Urinary bladder (tissue), 4 donors: ENCODE measurements around the gene SLC4A5. TPM values are rescaled to one million over a fixed set of nuclear protein-coding genes. Genes with fewer than 3 reads are reported as not detected.

ENCODE experiments used
- DNase-seq: peaks from one replicate; pipeline ENCODE4 v3.0.0-alpha.2; 2015; ENCODE audit errors: extremely low spot score
- H3K27ac ChIP-seq: one replicate; pipeline ENCODE4 v1.5.1; 2013; ENCODE audit warnings: low read depth, mild to moderate bottlenecking, moderate library complexity
- H3K36me3 ChIP-seq: one replicate; pipeline ENCODE4 v1.6.1; 2013; ENCODE audit warnings: mild to moderate bottlenecking, moderate library complexity; ENCODE audit not compliant: insufficient read depth
- H3K4me1 ChIP-seq: one replicate; pipeline ENCODE4 v1.6.1; 2013; ENCODE audit warnings: mild to moderate bottlenecking, moderate library complexity; ENCODE audit not compliant: insufficient read depth
- H3K4me3 ChIP-seq: one replicate; pipeline ENCODE4 v1.5.1; 2013; ENCODE audit warnings: low read depth, low read length
- WGBS: extraction: QIAGEN DNeasy Blood & Tissue Kit; methylation state at CpG from one replicate; pipeline ENCODE4 v1.1.7; 2013; 5-methylcytosine and 5-hydroxymethylcytosine counted together
- polyA plus RNA-seq: library from polyadenylated mRNA; stranded (reverse); fragments of 200-250 nt; gene quantifications from one replicate; pipeline ENCODE4 v1.2.3, GENCODE V29; 2013
- total RNA-seq: library from RNA; depleted of rRNA; stranded (reverse); fragments of >200 nt; gene quantifications from one replicate; pipeline ENCODE4 v1.2.3, GENCODE V29; 2014
- donor health status: healthy with polysubstance abuse.
- donor health status: healthy.

Gene SLC4A5
- total and polyA plus RNA-seq, 2 donors = 0.92 to 3.8 TPM

DNA sequence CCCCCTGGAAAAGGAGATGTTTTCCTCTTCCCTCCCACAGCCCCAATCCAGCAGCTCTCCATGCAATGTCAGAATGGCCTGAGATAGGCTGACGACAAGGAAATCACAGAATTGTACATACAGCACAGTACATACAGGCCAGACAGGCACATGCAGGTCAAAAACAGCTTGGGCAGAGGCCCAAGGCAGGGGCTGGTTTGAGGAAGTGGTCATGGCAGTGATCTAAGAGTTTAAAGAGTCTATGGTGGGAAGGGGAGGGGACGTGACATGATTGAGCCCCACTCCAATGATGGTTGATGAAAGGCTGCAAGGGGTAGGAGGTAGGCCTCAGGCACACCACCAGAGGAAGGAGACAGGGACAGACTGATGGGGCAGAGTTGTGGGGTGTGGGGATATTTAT, 32.6 kb upstream of the SLC4A5 start:
- no peak for DNase-seq
- H3K4me1 ChIP-seq = no peaks in the 10 kb centered on the region
- H3K27ac ChIP-seq = no peak overlapping the region
- H3K4me3 ChIP-seq = no peak overlapping the region
- WGBS = 92% methylated on average over 2 of the region's 2 CpGs
- peaks cover 2% of the 10 kb centered on the region for H3K36me3 ChIP-seq

DNA sequence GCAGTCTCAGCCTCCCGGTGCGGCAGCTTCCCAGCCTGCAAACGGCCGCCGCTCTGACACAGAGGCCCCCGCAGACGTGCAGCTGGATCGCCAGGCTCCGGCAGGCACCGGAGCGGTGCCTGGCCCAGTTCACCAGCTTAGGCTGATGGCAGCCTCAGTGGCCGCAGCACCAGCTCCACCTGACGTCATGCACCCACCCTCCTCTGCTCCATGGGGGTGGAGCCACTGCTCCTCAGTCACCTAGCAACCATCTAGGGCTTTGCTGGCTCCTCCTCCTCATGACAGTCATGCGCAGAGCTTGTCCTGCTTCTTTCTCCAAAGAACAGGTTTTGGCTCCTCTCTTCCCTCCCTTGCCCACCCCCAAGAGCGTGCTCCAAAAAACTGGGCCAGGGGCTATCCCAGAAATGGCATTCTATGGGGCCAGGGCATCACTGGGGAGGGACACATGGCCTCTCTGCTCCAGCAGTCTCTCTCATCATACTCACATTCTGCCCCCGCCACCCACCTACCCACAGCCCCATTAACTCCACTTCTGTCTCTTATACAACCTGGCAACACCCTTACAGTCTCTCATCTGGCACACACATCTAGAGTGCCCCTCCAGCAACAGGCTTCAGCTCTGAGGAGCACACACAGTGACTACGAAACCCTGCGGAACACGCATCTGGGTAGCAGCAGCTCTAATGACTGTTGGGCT, 31.4 kb upstream of the SLC4A5 start:
- peak; percentile 53 for DNase-seq
- Histone ChIP-seq H3K4me3 (no peak overlapping the region), H3K27ac (no peak overlapping the region), H3K4me1 (no peaks in the 10 kb centered on the region), H3K36me3 (peaks cover 4% of the 10 kb centered on the region)
- 34% methylated on average over 19 of the region's 19 CpGs for WGBS

DNA sequence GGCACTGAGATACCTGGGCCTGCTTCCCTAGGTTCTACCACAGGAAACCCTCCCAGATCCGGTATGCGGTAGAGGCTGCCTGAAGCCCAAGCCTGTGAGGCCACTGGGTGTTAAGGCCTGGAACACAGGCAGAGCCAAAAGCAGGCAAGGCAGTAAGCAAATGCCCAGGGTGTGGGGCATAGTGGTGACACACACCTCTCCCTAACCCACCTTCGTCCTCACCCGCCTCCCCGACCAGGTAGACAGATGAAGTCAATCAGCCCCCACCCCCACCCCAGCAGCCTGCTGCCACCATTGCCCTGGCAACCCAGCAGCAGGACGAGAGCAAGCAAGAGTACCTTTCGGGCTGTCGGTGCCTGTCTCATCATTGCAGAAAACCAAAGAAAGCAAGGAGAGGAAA, 30.8 kb upstream of the SLC4A5 start:
- H3K27ac ChIP-seq = no peak overlapping the region
- 63% methylated on average over 8 of the region's 8 CpGs for whole genome bisulfite sequencing
- no peak for DNase-seq
- peaks cover 4% of the 10 kb centered on the region for H3K36me3 ChIP-seq
- H3K4me3 ChIP-seq = no peak overlapping the region
- H3K4me1 ChIP-seq = no peaks in the 10 kb centered on the region

DNA sequence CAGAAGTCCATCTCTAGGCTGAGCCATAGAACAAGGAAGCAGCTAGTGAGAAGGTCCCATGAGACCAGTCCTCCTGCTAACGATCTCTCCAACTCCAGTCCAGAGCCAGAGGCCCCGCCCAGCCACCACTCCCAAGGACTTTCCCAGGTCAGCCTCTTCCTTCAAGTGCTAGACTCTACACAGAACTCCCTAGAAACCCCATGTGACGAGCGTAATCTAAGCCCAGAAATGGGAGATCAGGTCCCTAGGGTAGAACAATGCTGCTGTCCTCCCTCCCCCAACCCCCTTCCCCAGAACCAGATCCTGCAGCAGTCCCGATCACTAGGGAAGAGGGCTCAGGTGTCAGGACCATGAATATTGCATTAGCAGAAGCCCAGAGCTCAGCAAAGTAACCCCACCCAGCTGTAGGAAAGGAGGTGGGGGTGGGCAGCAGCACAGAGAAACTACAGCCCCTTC, 30.0 kb upstream of the SLC4A5 start:
- DNase-seq = no peak

DNA sequence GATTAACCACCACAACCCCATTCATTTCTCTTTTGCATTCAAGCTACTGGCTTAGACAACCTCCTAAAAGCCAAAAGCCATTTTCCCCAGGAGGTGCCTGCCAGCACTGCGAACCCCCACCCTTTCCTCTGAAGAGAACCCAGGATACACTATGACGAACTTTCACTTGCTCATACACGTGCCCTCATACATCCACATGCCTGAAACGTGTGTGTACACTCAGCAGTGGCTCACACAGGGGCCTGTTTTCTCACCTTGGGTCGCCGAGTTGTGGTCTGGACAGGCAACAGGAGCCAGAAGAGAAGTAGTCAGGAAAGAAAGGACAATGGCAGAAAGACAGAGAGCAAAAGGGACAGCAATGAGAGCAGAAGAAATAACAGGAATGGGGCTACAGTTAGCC, 29.5 kb upstream of the SLC4A5 start:
- no peak for DNase-seq
- H3K36me3 ChIP-seq = peaks cover 6% of the 10 kb centered on the region
- no peak overlapping the region for H3K4me3 ChIP-seq
- 91% methylated on average over 6 of the region's 6 CpGs for whole genome bisulfite sequencing
- H3K27ac ChIP-seq = no peak overlapping the region
- no peaks in the 10 kb centered on the region for H3K4me1 ChIP-seq

More for the DNA sequence above, 30.0 kb upstream of the SLC4A5 start:
- Histone ChIP-seq H3K36me3 (peaks cover 6% of the 10 kb centered on the region), H3K27ac (no peak overlapping the region), H3K4me1 (no peaks in the 10 kb centered on the region), H3K4me3 (no peak overlapping the region)
- WGBS = 78% methylated on average over 5 of the region's 5 CpGs

DNA sequence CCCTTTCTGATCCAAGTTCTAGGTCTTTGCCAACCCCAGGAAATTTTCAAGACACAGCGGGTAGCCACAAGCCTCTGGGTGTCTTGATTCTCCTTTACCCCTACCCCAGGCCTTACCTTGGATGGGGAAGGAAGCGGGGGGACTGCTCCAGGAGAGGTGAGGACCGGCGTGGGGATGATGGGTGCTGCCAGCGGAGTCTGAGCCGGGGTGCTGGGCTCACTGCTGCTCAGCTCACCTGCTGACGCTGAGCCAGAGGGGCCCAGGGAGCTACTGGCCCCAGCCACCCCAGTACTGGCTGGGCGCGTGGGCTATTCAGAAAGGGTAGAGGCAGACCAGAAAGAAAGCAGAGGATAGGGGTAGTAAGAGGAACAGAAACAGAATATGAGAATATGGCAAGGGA, 28.2 kb upstream of the SLC4A5 start:
- WGBS = 97% methylated on average over 9 of the region's 9 CpGs
- peaks cover 9% of the 10 kb centered on the region for H3K36me3 ChIP-seq
- no peak overlapping the region for H3K4me3 ChIP-seq
- no peak for DNase-seq
- H3K4me1 ChIP-seq = no peaks in the 10 kb centered on the region
- H3K27ac ChIP-seq = no peak overlapping the region

DNA sequence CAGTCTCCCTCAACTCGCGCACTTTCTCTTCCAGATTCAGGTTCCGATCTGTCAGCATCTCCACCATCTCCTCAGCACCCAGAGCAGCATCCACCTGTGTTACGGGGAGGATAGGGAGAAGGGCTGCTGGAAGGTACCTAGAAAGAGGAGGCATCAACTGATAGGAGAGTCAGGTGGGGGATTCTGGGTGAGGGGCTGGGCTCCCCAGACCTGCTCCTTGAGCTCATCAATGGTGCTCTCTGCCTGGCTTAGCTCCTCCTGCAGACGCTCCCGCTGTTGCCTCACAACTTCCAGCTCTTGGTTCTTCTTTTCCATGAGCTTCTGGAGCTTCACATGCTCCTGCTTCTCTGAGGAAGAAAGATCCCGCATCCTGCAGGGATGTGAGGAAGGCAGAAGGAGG, 26.8 kb upstream of the SLC4A5 start:
- whole genome bisulfite sequencing = 96% methylated on average over 7 of the region's 7 CpGs
- H3K36me3 ChIP-seq = peaks cover 9% of the 10 kb centered on the region
- no peak overlapping the region for H3K27ac ChIP-seq
- no peak overlapping the region for H3K4me3 ChIP-seq
- no peaks in the 10 kb centered on the region for H3K4me1 ChIP-seq
- no peak for DNase-seq

DNA sequence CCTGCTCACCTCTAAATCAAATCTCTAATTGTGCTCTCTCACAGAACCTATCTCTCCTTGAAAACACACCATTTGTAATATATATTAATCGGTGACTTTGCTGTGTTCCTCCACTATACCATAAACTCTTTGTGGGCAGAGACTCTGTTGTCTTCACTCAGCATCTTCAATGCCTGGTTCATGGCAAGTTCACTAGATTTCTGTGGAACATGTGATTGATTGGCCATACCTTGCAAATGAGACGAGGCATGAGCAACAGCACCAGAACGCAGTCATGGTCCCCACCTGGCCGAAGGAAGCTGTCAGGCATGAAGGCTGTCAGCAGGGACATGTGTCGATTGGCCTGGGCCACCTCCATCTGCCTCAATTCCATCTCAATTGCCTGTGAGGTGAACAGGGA, 25.3 kb upstream of the SLC4A5 start:
- WGBS = 96% methylated on average over 5 of the region's 5 CpGs
- Histone ChIP-seq H3K27ac (no peak overlapping the region), H3K4me3 (no peak overlapping the region), H3K4me1 (no peaks in the 10 kb centered on the region), H3K36me3 (peaks cover 9% of the 10 kb centered on the region)
- no peak for DNase-seq

DNA sequence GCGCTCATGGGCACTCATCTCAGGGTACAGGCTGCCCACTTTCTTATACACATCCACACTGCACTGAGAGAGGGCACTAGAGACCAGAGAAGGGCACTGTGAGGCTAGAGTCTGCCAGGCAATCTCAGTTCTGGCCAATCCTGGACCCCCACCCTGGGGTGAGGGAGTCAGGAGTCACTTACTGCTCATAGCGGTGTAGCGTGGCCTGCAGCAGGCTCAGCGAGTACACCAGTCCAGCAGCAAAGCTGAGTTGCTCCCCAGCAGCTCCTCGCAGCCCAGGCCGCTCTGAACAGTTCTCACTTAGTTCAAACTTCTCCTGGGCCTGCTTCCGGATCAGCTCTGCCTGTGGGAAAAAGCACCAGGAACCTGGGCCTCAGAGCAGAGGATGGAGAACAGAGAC, 24.6 kb upstream of the SLC4A5 start:
- H3K36me3 ChIP-seq = peaks cover 12% of the 10 kb centered on the region
- no peaks in the 10 kb centered on the region for H3K4me1 ChIP-seq
- 98% methylated on average over 7 of the region's 7 CpGs for WGBS
- H3K4me3 ChIP-seq = no peak overlapping the region
- no peak overlapping the region for H3K27ac ChIP-seq
- DNase-seq = no peak

DNA sequence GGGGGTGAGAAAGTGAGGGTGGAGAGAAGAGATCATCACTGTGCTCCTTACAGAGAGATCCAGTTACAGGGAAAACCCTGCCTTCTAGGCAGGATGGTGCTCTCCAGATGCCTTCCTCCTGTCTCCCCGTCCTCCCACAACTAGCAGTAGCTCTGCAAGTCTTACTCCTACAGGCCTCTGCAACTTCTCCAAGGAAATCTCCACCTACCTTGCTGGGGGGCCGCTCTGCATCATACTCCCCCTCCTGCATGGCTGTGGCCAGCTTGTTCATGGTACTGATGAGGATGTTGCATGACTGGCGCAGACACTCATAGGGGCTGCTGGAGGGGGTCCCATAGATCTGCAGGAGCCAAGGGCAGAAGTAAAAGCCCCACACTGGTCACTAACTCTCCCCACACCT, 22.8 kb upstream of the SLC4A5 start:
- WGBS = 97% methylated on average over 3 of the region's 3 CpGs
- peaks cover 18% of the 10 kb centered on the region for H3K36me3 ChIP-seq
- no peak overlapping the region for H3K27ac ChIP-seq
- no peaks in the 10 kb centered on the region for H3K4me1 ChIP-seq
- no peak for DNase-seq
- no peak overlapping the region for H3K4me3 ChIP-seq

DNA sequence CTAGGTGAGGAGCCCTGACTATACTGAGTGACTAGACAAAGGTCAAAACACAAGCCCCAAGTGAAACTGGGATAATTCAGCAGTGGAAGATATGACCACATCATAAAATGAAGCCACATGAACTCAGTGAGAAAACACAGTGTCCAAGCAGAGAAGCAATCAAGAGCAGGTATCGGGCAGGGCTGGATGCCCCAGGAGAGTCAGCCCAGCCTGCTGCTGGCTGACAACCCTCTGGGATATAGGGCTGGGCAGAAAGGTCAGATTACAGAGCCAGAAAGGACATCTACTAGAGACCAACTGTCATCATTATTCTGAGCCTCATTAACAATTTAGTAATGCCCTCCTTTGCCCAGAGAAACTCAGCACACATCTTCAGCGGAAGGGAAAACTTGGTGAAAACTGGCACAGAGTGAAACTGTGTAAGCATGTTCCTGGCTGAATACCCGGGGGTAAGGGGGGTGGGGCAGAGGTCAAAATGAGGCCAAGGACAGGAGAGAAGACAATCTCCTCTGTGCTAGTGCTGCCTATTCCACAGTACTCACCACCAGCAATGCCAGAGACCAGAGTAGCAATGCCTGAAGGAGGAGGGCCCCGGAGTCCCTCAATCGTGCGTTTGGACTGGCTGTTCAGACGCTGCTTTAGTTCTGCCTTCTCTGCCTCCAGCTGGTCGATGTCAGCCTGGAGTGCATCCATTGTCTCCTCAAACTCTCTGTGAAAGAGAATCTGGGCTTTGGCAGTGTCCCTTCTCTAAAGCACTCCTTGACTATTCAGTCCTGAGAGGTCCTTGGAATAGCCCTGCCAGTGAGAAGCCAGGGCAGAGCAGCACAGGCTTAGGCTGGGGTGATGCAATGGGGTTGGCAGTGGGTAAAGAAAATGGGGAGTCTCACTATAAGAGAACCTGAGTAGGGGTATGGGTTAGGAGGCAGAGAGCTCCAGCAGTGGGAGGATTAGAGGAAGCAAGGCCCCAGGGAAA, 21.6 kb upstream of the SLC4A5 start:
- no peak for DNase-seq
- 69% methylated on average over 8 of the region's 8 CpGs for WGBS
- no peak overlapping the region for H3K27ac ChIP-seq
- H3K36me3 ChIP-seq = peaks cover 15% of the 10 kb centered on the region
- H3K4me1 ChIP-seq = no peaks in the 10 kb centered on the region
- H3K4me3 ChIP-seq = no peak overlapping the region

DNA sequence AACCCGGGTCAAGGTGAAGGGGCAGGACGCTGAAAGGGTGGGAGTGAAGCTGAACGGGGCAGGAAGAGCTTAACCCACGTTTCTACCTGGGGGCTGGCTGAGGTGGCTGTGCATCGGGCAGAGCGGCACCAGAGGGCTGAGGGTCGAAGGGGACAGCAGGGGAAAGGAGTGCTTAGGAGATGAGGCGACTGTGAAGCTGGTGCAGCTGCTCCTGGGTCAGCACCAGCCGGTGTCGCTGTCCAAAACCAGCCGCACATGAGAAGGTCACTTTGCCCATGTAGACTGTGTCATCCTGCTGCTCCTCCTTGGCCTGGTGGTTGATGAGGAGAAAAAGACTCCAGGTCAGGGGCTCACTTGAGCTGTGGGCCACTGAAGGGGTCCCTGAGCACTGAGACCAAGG, 18.1 kb upstream of the SLC4A5 start:
- no peak for DNase-seq
- Histone ChIP-seq H3K4me1 (no peaks in the 10 kb centered on the region), H3K27ac (no peak overlapping the region), H3K36me3 (peaks cover 9% of the 10 kb centered on the region), H3K4me3 (no peak overlapping the region)
- WGBS = 89% methylated on average over 11 of the region's 11 CpGs

DNA sequence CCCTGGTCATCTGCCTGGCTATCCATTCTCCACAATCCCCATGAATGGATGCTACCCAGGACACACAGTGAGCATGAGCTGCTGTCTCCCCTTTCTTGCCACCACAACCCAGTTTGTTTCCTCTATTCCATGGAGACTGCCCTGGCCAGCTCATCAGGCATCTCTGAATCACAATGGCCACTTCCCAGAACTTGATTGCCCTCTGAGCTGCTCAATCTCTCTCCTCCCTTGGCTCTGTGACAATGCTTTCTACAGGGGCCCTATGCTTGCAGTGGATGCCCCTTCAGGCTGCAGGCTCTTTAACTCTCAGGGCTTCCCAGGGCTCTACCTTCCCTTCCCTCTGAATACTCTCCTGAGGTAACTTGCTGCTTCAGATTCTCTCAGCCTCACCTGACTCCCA, 14.4 kb upstream of the SLC4A5 start:
- Histone ChIP-seq H3K4me3 (no peak overlapping the region), H3K36me3 (peaks cover 5% of the 10 kb centered on the region), H3K27ac (no peak overlapping the region), H3K4me1 (no peaks in the 10 kb centered on the region)
- DNase-seq = no peak

DNA sequence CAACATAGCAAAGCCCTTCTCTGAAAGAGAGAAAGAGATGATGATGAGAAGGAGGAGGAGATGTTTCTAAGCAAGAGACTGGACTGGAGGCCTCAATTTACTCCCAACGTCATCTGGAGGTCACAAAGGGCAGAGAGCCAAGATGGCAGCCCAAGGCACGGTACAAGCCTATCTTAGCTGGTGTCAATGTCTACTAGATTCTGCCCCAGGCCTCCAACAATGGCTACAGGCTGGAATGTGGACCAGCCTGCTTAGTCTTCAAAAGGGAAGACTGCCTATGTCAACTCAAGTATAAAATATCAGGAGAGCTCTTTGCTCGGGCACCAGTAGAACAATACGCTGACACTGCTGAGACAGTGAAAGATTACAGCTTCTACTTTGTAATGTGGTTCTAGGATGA, 6.7 kb upstream of the SLC4A5 start:
- DNase-seq = no peak
- Histone ChIP-seq H3K4me3 (no peak overlapping the region), H3K27ac (no peak overlapping the region), H3K36me3 (no peaks in the 10 kb centered on the region), H3K4me1 (no peaks in the 10 kb centered on the region)
- WGBS = 92% methylated on average over 4 of the region's 4 CpGs
